Ovary (tissue), 3 donors: Measurements from ENCODE around the gene ITGB1BP1.

Source experiments
- EP300 ChIP-seq: sonication (generic); formaldehyde crosslinking; IDR thresholded peaks from one replicate; pipeline ENCODE4 v1.6.1; 2017; ENCODE audit warnings: antibody characterized with exemption
- POLR2A ChIP-seq: fragments of 450-650 bp; IDR thresholded peaks from one replicate; pipeline ENCODE4 v1.6.1; 2017; ENCODE audit warnings: antibody characterized with exemption, mild to moderate bottlenecking, moderate library complexity
- TF ChIP-seq, protein P1 (sequence below), 3 donors: fragments of 450-650 bp in 2 of 3; fragments of 200-600 bp in 1 of 3; IDR thresholded peaks; one replicate each; pipeline versions ENCODE4 v1.5.1 to v1.8.0; 2016 to 2022; ENCODE audit warnings: antibody characterized with exemption in 3 of 3, mild to moderate bottlenecking in 1 of 3
- donor health status: DM: no; HTN: no; CAD: no.

DNA sequence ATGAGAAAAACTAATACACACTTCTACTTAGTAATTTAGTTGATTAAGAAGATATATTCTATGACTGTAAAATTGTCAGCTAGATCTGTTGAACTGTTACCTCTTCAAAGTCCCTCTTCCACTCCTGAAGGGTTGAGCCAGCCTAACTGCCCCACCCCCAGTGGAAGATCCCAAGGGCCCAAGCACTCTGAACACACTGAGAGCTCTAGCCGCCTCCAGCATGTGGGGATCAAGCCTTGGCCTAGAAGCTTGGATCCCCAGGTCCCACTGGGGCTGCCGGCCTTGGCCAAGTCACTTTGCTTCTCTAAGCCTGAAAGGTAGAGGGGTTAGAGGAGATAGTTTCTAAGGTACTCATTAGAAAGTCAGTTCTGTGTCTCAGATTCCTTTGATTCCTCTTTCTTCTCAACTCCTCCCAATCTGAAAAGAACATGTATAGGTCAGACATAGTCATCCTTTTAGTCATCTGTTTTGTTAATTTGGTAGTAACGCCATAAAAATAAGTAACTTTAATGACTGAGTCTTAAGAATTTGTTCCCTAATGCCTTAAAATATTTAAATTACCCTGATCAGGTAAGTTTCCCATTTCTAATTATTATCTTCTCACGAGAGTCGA lies 5.7 kb upstream of the ITGB1BP1 start:
- TF ChIP-seq, protein P1, sequence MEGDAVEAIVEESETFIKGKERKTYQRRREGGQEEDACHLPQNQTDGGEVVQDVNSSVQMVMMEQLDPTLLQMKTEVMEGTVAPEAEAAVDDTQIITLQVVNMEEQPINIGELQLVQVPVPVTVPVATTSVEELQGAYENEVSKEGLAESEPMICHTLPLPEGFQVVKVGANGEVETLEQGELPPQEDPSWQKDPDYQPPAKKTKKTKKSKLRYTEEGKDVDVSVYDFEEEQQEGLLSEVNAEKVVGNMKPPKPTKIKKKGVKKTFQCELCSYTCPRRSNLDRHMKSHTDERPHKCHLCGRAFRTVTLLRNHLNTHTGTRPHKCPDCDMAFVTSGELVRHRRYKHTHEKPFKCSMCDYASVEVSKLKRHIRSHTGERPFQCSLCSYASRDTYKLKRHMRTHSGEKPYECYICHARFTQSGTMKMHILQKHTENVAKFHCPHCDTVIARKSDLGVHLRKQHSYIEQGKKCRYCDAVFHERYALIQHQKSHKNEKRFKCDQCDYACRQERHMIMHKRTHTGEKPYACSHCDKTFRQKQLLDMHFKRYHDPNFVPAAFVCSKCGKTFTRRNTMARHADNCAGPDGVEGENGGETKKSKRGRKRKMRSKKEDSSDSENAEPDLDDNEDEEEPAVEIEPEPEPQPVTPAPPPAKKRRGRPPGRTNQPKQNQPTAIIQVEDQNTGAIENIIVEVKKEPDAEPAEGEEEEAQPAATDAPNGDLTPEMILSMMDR (IDR thresholded peaks at IDR 0.05): no peak
- TF ChIP-seq POLR2A: no peak
- TF ChIP-seq EP300: no peak
